ENCODE data around the gene WNT11.

WNT11 gene

DNA sequence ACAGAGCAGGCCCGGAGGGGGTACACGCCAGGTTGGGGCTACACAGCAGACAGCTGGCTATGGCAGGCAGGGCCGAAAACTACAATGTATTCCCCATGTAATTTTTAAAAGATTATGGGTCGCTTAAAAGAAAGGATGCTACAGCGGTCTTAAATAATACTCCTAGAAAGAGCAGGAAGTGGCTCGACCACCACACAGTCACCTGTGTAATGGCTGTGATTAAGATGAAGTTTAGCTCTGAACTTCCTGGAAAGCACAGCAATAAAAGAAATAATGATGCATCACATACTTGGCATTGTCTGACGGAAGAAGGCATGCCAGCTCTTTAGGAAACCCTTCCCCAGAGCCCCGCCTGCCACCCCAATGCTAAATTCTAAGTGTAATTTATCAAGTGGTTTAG is 32.6 kb downstream of the WNT11 start:
- DNase-seq, result no peak

GRCh38 chr11:76172583-76172982 is 33.7 kb downstream of the WNT11 start:
- DNase-seq, result no peak

DNA sequence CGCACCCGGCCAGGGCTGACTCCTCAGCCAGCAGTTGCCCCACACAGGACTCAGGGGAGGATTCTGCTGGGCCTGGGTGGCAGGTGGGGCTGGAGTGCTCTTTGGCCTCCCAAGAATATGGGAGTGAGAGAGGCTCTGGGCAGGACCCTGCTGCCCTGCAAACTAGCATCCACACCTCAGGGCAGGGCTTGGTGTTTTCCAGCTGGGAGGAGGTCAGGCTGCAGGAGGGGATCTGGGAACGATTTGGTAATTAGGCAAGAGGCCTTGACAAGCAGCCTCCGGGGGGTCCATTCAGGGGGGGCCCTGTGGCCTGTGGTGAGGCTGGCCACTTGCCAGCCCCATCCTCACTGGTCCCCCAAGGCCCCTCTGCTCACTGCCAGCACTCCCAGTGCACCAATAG is 35.8 kb downstream of the WNT11 start:
- no peak for DNase-seq

- no peak for DNase-seq
Observed at GRCh38 chr11:76169473-76169896, 36.8 kb downstream of the WNT11 start.

DNA sequence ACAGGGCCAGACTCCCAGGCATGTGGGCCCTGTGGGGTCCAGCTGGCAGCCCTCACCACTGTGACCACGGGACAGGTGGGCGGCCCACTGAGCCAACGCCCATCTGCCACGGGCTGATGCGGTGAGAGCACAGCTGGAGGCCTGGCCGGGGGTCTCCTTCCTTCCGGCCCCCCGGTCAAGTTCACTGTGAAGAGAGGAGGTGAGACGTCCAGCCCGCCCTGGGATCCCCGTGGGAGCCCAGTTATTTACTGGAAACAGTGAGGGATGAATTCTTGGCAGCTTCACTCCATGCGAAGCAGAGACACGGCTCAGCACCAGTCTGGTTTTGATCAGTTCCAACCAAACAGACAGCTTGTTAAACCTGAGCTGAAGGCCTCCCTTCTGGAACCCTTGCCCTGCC is 38.7 kb downstream of the WNT11 start:
- no peak for DNase-seq

GRCh38 chr11:76166314-76166713 is 40.0 kb downstream of the WNT11 start:
- DNase-seq, result no peak

- DNase-seq, result no peak
Observed at GRCh38 chr11:76164861-76165751, 41.2 kb downstream of the WNT11 start.

DNA sequence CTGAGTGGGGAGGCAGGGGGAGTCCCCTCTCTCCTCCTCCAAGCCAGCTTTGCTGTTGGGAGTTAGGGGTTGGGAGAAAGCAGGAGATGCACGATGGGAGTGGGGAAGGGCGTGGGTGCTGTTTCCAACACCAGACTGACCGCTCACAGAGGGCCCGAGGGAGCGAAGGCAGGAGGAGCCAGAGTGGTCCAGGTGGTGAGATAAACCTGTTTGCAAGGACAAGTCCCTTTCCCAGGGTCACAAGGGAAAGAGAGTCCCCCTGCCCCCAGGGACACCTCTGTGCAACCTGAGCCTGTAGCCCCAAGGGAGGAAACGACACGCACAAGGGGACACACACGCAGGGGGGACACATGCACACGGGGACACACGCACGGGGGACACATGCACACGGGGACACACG is 42.2 kb downstream of the WNT11 start:
- DNase-seq, result no peak

- DNase-seq, result no peak
Observed at GRCh38 chr11:76163289-76163880, 42.9 kb downstream of the WNT11 start.

DNA sequence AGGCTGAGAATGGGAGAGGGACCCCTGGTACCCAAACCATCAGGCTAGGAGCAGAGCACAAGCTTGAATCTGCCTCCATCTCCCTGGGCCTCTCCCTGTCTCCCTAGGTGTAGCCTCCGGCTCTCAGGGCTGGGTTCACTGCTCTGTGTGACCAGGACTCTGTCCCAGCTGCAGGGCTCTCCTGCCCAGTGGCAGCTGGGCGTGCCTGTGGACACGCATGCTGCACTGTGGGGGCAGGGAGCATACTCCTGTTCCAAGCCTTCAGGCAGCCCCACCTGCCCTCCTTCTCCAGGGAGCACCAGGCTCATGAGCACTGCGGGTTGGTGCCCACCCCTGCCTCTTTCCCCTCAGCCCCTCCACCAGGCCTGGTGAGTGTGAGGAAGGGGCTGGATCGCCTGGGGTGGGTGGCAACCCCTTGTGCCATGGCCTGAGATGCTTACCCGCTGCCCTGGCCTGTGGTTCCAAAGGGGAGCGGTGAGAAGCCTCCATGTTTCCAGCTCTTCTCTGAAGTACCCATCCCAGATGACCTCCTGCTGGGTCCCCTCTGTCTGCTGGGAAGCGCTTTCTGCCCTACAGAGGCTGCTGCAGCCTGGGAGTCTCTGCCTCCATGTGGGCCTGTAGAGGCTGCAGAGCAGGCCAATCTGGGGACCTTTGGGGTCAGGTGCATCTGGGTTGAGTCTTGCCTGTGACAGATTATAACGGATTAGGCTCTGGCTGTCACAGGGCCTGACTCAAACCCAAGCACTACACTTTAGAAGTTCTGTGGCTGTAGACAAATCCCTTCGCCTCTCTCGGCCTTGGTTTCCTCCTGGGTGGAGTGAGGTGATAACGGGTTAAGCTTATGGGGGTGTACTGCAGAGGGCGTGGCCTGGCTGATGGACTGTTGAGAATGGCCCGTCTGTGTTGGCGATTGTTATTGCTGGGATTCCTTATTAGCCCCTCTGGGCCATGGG is 43.7 kb downstream of the WNT11 start:
- DNase-seq, result no peak

GRCh38 chr11:76161261-76161961 is 44.9 kb downstream of the WNT11 start:
- DNase-seq, result peak; percentile 36

DNA sequence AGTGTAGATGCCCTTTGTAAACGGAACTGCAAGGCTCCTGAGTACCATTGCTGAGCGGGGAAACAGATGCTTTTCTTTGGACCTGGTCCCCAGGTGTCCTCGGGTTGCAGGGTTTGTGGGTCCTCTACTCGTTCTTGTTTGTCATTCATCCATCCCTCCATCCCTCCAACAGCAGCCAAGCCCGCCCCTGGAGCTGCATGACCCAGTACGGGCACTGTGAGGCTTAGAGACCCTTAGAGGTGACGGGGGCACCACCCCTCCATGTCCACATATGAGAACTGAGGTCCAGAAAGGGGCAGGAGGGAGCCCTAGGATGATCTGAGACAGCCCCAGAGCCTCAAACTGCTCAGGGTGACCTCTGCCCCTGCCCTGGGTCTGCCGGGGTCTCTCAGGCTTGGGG is 45.4 kb downstream of the WNT11 start:
- DNase-seq, result no peak

- no peak for DNase-seq
Observed at GRCh38 chr11:76159983-76160661, 46.2 kb downstream of the WNT11 start.

- DNase-seq, result no peak
Observed at GRCh38 chr11:76159303-76159937, 46.9 kb downstream of the WNT11 start.

DNA sequence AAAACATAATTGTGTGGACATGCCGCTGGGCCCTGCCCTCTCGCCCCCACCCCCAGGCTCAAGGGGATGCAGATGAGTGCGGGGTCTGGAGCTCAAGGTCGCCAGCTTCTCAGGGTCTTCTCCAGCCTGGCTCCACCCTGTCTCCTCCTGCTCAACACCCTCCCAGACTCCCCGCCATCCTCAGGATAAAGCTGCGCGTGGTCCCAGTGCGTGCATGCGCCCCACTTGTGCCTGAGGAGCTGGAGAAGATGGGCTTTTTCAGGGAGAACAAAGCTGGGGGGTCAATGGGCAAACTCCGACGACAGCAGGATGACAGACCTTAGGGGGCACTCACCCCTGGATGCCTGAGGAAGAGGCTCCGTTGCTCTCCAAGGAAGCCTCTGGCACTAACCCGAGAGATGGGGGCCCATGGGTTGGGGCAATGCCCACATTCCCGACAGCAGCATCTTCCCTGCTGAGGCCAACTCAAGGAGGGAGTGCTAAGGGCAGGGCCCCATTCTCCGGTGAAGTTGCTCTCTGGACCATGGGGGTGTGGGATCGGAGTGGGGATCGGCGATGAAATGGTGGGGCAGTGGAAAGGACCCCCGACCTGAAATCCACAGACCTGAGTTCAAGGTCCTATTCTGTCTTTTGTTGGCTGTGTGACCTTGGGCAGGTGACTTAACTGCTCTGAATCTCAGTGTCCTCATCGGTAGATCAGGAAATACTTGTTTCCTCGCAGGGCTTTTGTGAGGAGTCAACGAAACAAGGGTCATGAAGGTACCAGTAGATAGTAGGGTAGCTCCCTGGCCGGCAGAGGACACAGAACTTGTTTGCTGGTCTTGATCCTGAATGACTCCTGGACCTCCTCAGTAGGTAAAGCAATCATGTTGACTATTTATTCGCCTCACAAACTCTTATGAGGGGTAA is 47.7 kb downstream of the WNT11 start:
- no peak for DNase-seq

DNA sequence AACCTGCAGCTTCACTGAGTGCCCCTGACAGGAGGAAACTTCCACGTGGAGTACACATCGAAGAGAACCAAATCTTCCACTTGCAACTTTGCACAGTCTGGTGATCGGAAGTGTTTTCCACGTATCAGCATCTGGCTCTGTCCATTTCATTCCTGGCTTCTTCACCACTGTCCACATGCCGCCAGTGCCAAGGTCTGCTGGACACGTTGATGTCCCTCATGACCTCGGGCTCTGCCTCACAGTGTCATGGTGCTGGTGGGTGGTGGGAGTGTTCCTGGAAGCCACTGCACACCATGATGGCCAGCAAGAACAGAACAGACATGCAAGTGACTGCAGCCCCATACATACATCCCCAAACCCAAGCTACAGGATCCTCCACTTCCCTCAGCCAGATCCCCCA is 48.4 kb downstream of the WNT11 start:
- no peak for DNase-seq

GRCh38 chr11:76156971-76157427 is 49.3 kb downstream of the WNT11 start:
- no peak for DNase-seq

GRCh38 chr11:76155500-76156227 is 50.6 kb downstream of the WNT11 start:
- DNase-seq, result no peak

DNA sequence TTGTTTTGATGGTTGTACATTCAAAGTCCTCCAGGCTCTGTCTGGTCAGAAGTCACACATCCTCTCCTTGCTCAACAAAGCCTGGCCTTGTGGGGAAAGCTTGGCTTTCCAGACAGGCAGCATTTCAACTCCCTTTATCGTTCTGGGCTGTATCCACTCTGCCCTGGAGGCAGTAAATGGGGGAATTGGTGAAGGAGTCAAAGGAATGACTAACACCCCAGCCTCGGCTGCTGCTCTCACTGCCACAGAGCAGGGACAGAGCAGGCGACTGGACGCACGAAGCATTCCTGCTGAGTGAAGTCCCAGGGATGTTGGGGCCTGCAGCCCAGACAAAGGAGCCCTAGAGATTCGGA is 52.8 kb downstream of the WNT11 start:
- DNase-seq, result peak; percentile 66

Data from fibroblast of skin of back (primary cell).